ENCODE measurements around the gene PDK4.

The PDK4 gene

DNA sequence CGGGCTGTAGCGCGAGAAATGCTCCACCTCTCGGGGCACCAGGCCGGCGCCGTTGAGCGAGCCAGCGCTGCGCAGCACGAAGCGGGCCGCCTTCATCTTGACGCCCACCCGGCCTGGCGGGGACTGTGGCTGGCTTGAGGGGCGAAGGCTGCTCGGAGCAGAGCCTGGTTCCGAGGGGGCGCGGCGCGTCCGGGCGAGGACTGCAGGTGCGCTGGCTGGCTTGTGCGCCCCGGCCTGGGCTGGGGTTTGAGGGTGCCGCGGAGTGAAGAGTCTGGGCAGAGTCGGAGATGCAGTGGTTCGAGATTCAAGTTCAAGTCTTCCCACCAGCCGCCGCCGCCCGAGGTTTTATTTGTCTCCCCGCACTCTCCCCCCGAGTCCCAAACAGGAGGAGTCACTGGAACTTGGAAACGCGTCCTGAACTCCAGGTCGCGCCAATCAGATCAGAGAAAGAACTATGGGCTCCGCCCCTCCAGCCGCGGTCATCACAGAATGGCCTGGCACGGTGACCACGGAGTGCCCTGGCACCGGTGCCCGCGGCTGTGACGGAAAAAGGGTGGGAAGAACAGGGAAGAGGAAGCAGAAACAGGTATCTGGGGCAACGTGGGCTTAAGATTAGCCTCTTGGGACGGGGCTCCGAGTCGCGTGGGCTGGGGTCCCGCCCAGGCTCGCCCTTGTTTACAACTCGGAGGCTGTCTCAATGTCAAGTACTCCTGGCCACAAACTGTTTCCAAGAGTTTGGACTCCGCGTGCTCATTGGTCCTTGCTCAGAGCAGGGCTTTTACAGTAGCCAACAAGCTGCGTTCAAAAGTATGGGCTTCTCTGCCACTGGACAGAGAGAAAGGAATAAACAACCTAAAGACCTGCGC, at the start of gene PDK4:
Gene PDK4 (minus strand): TSS at position 319 of the 866 bp plus-strand sequence. CDS start 223 bp downstream, at position 96.
- Histone ChIP-seq H3K4me1 (ENCODE audit: control insufficient read depth in 1 of 2, insufficient read depth in 2 of 2, low read length in 2 of 2) (peaks cover 5 to 24% of the 10 kb centered on the region in 2 donors), H3K4me3 (ENCODE audit: low read depth in 1 of 2, low read length in 2 of 2) (peak within 1 kb of the TSS; percentile 95 to 99), H3K27ac (ENCODE audit: low read length) (peak within 1 kb of the TSS; percentile 94), H3K36me3 (ENCODE audit: control insufficient read depth in 1 of 2, insufficient read depth in 2 of 2, low read length in 2 of 2) (peaks cover 9 to 25% of the 10 kb centered on the region in 2 donors), H3K9me3 (ENCODE audit: control insufficient read depth in 1 of 2, low read length in 2 of 2) (no peaks in the 10 kb centered on the region), H3K27me3 (ENCODE audit: low read depth, low read length) (no peaks in the 10 kb centered on the region)

GRCh38 chr7:95642173-95642572, 45.9 kb upstream of the PDK4 start:
- no peaks in the 10 kb centered on the region for H3K27me3 ChIP-seq (ENCODE audit: low read depth, low read length)
- no peak overlapping the region for H3K27ac ChIP-seq (ENCODE audit: low read length)
- no peaks in the 10 kb centered on the region for H3K9me3 ChIP-seq (ENCODE audit: control insufficient read depth in 1 of 2, low read length in 2 of 2)
- H3K36me3 ChIP-seq (ENCODE audit: control insufficient read depth in 1 of 2, insufficient read depth in 2 of 2, low read length in 2 of 2), result no peaks in the 10 kb centered on the region
- H3K4me3 ChIP-seq (ENCODE audit: low read depth in 1 of 2, low read length in 2 of 2), result no peak overlapping the region
- H3K4me1 ChIP-seq (ENCODE audit: control insufficient read depth in 1 of 2, insufficient read depth in 2 of 2, low read length in 2 of 2), result no peaks in the 10 kb centered on the region

DNA sequence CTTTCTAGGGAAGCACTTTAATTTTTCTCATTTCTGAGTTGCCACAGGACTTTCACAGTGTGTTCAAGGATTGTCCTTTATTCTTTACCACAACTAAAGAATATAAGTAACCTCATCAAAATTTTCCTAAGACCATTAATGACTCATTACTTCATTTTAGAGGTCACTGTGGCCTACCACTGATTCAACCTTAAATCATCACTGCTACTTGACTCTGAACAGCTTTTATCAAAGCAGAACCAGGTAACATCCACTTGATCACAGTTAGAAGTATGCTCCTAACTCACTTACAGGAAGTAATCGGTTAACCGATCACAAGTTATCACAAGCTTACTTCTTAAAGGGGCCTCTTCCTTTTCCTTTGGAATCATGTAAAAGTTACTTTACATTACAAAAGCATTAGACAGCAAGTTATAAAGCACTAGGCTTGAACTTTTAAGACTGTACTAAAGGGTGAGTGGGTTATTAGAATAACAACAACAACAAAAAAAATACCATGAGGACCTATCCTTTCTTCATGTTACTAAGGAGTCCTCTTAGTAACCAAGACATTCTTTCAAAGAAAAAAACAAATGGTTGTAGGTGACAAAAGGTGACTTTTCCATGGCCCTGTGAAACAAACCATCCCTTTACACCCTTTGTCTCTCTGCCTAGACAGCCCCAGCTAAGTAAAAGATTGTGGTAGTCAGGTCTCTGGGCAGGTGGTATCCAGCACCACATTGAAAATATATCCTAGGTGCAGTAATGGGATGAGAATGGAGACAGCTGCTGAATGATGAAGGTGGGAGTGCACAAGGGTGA, 40.0 kb upstream of the PDK4 start:
- Histone ChIP-seq H3K9me3 (ENCODE audit: control insufficient read depth in 1 of 2, low read length in 2 of 2) (no peaks in the 10 kb centered on the region), H3K4me3 (ENCODE audit: low read depth in 1 of 2, low read length in 2 of 2) (no peak overlapping the region), H3K27ac (ENCODE audit: low read length) (no peak overlapping the region), H3K36me3 (ENCODE audit: control insufficient read depth in 1 of 2, insufficient read depth in 2 of 2, low read length in 2 of 2) (no peaks in the 10 kb centered on the region), H3K27me3 (ENCODE audit: low read depth, low read length) (no peaks in the 10 kb centered on the region), H3K4me1 (ENCODE audit: control insufficient read depth in 1 of 2, insufficient read depth in 2 of 2, low read length in 2 of 2) (no peaks in the 10 kb centered on the region)

- Histone ChIP-seq H3K36me3 (ENCODE audit: control insufficient read depth in 1 of 2, insufficient read depth in 2 of 2, low read length in 2 of 2) (no peaks in the 10 kb centered on the region), H3K27me3 (ENCODE audit: low read depth, low read length) (no peaks in the 10 kb centered on the region), H3K27ac (ENCODE audit: low read length) (no peak overlapping the region), H3K9me3 (ENCODE audit: control insufficient read depth in 1 of 2, low read length in 2 of 2) (no peaks in the 10 kb centered on the region), H3K4me3 (ENCODE audit: low read depth in 1 of 2, low read length in 2 of 2) (no peak overlapping the region), H3K4me1 (ENCODE audit: control insufficient read depth in 1 of 2, insufficient read depth in 2 of 2, low read length in 2 of 2) (no peaks in the 10 kb centered on the region)
Measured at GRCh38 chr7:95632609-95633008, 36.3 kb upstream of the PDK4 start.

GRCh38 chr7:95631527-95631926, 35.2 kb upstream of the PDK4 start:
- peak overlapping the region; percentile 27 for H3K27ac ChIP-seq (ENCODE audit: low read length)
- no peak overlapping the region for H3K4me3 ChIP-seq (ENCODE audit: low read depth in 1 of 2, low read length in 2 of 2)
- no peaks in the 10 kb centered on the region for H3K9me3 ChIP-seq (ENCODE audit: control insufficient read depth in 1 of 2, low read length in 2 of 2)
- H3K4me1 ChIP-seq (ENCODE audit: control insufficient read depth in 1 of 2, insufficient read depth in 2 of 2, low read length in 2 of 2), result no peaks in the 10 kb centered on the region
- H3K36me3 ChIP-seq (ENCODE audit: control insufficient read depth in 1 of 2, insufficient read depth in 2 of 2, low read length in 2 of 2), result no peaks in the 10 kb centered on the region
- no peaks in the 10 kb centered on the region for H3K27me3 ChIP-seq (ENCODE audit: low read depth, low read length)

DNA sequence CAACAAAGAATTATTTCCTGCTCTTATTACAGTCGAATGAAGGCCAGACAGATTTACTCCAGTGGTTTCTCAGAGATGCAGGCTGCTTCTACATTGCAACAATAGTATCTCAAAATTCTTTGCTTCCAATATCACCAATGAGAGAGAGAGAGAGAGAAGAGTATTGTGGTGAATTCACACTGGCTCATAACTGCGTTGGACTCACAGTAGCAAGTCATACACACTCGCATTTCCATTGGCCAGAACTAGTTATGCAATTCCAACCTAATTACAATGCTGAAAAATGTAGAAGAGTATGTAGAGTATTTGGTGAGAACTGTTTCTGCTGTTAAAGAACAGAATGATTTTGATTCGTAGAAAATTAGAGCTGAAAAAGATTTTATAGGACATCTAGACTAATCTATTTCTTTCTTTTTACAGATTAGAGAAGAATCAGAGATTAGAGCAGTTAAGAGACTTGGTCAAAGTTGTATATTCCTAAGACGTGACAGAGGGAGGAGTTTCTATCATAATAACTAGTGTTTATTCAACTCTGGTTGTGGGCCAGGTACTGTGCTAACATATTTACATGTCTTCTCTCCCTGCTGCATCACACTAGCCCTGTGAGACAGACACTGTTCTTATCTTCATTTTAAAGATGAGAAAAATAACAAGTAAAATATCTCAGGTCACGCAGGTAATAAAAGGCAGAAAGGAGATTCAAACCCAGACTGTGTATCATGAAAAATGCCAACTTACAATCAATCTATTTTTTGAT, 34.6 kb upstream of the PDK4 start:
- Histone ChIP-seq H3K27me3 (ENCODE audit: low read depth, low read length) (no peaks in the 10 kb centered on the region), H3K36me3 (ENCODE audit: control insufficient read depth in 1 of 2, insufficient read depth in 2 of 2, low read length in 2 of 2) (no peaks in the 10 kb centered on the region), H3K9me3 (ENCODE audit: control insufficient read depth in 1 of 2, low read length in 2 of 2) (no peaks in the 10 kb centered on the region), H3K4me1 (ENCODE audit: control insufficient read depth in 1 of 2, insufficient read depth in 2 of 2, low read length in 2 of 2) (no peaks in the 10 kb centered on the region), H3K27ac (ENCODE audit: low read length) (peak overlapping the region; percentile 27), H3K4me3 (ENCODE audit: low read depth in 1 of 2, low read length in 2 of 2) (no peak overlapping the region)

DNA sequence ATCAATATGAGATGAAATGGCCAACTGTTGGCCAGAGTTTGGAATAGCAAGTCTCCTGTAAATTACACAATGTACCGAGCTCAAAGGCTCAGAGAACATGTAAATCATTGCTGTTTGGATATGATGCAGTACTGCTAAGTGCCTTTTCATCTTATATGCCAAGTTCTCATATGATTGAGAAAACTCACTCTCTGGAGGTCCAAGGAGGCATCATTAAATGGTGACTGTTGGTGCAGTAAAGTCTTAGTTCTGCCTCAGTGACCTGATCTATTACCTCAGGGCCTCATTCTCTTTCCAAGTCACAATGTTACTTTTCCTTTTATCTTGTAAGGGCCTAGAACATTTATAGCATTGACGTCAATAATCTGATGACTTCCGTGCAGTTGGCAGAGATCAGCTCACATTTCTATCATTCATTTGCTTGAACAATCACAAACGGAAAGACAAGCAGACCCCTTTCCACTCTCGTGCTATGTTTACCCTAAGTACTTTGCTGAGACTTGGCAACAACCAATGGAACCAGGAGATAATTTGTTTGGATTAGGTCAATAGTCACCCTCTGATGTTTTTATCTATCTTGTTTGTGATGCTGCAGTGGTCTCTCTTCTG, 32.6 kb upstream of the PDK4 start:
- no peaks in the 10 kb centered on the region for H3K36me3 ChIP-seq (ENCODE audit: control insufficient read depth in 1 of 2, insufficient read depth in 2 of 2, low read length in 2 of 2)
- H3K27me3 ChIP-seq (ENCODE audit: low read depth, low read length), result no peaks in the 10 kb centered on the region
- no peaks in the 10 kb centered on the region for H3K9me3 ChIP-seq (ENCODE audit: control insufficient read depth in 1 of 2, low read length in 2 of 2)
- no peaks in the 10 kb centered on the region for H3K4me1 ChIP-seq (ENCODE audit: control insufficient read depth in 1 of 2, insufficient read depth in 2 of 2, low read length in 2 of 2)
- H3K27ac ChIP-seq (ENCODE audit: low read length), result peak overlapping the region; percentile 70
- H3K4me3 ChIP-seq (ENCODE audit: low read depth in 1 of 2, low read length in 2 of 2), result no peak overlapping the region

GRCh38 chr7:95623788-95624187, 27.5 kb upstream of the PDK4 start:
- Histone ChIP-seq H3K27me3 (ENCODE audit: low read depth, low read length) (no peaks in the 10 kb centered on the region), H3K4me1 (ENCODE audit: control insufficient read depth in 1 of 2, insufficient read depth in 2 of 2, low read length in 2 of 2) (no peaks in the 10 kb centered on the region), H3K4me3 (ENCODE audit: low read depth in 1 of 2, low read length in 2 of 2) (no peak overlapping the region), H3K27ac (ENCODE audit: low read length) (no peak overlapping the region), H3K36me3 (ENCODE audit: control insufficient read depth in 1 of 2, insufficient read depth in 2 of 2, low read length in 2 of 2) (no peaks in the 10 kb centered on the region), H3K9me3 (ENCODE audit: control insufficient read depth in 1 of 2, low read length in 2 of 2) (no peaks in the 10 kb centered on the region)

- Histone ChIP-seq H3K36me3 (ENCODE audit: control insufficient read depth in 1 of 2, insufficient read depth in 2 of 2, low read length in 2 of 2) (no peaks in the 10 kb centered on the region), H3K9me3 (ENCODE audit: control insufficient read depth in 1 of 2, low read length in 2 of 2) (no peaks in the 10 kb centered on the region), H3K27ac (ENCODE audit: low read length) (no peak overlapping the region), H3K27me3 (ENCODE audit: low read depth, low read length) (no peaks in the 10 kb centered on the region), H3K4me3 (ENCODE audit: low read depth in 1 of 2, low read length in 2 of 2) (no peak overlapping the region), H3K4me1 (ENCODE audit: control insufficient read depth in 1 of 2, insufficient read depth in 2 of 2, low read length in 2 of 2) (no peaks in the 10 kb centered on the region)
Measured at GRCh38 chr7:95622859-95623258, 26.5 kb upstream of the PDK4 start.

DNA sequence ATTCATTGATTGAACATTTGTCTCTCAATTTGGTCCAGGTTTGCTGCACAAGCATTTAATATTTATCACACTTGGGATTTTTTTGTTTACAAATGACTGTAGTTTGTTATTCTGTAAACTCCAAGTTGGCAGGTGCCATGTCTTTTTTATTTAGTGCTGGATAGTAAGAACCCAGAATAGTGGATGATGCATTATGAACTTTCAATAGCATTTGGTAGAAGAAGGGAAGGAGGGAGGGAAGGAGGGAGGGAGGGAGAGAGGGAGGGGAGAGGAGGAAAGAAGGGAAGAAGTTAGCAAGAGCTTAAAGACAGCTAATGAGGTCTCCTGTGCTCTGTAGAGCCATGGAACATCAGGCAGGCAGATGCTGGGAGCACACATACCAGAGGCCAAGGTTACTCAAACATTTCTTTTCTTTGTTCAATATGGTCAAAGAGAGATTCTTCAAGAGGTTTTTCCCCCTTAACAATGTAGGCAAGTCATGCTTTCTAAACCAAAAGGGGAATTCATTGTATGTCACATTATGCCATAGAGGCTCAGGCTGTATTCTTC, 25.8 kb upstream of the PDK4 start:
- no peaks in the 10 kb centered on the region for H3K4me1 ChIP-seq (ENCODE audit: control insufficient read depth in 1 of 2, insufficient read depth in 2 of 2, low read length in 2 of 2)
- H3K36me3 ChIP-seq (ENCODE audit: control insufficient read depth in 1 of 2, insufficient read depth in 2 of 2, low read length in 2 of 2), result no peaks in the 10 kb centered on the region
- H3K27me3 ChIP-seq (ENCODE audit: low read depth, low read length), result no peaks in the 10 kb centered on the region
- no peak overlapping the region for H3K27ac ChIP-seq (ENCODE audit: low read length)
- no peak overlapping the region for H3K4me3 ChIP-seq (ENCODE audit: low read depth in 1 of 2, low read length in 2 of 2)
- H3K9me3 ChIP-seq (ENCODE audit: control insufficient read depth in 1 of 2, low read length in 2 of 2), result no peaks in the 10 kb centered on the region
